NCI-H1436 treated with DMSO at 0.1 percent for 48 hours (cell line): ENCODE measurements around the gene UBE2R2.

Source experiments
- DNase-seq: peaks from one replicate; lab custom pipeline; 2025; lab: John Stamatoyannopoulos, UW

Gene UBE2R2

DNA sequence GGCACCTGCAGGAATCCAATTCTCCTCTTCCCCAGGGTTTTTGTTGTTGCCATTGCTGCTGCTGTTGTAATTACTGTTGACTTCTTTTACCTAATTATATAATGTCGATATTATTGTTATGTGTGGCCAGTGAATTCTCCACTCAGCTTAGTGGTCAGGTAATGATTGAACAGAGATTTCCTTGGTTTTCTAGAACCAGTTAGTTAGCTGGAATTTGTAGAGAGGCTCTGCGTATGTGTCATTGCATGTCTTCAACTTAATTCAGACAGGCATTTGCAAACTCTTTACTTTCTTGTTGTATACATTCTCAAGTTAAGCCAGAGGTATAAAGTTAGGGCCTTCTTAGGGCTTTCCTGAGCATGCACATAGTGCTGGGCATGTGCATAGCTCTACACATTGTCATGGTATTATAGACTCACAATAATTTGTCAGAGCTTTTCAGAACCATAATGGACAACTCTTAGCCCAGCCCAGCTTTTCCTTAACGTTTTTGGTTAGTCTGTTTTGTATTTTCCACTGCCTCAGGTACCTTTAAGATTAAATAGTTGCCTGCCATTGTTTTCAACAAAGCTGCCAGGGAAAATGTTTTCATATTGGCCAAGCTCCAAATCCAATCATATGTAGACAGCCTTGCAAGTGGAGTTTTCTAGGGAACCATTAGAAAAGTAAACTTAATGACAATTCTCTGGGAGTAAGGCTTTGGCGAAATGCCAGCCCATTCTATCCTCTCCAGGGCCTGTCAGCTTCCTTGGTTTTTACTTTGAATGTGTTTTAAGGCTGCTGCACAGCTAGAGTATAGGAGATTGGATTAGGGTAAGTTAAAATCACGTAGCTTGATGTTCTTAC, 68.1 kb downstream of the UBE2R2 start:
- DNase-seq = no peak

DNA sequence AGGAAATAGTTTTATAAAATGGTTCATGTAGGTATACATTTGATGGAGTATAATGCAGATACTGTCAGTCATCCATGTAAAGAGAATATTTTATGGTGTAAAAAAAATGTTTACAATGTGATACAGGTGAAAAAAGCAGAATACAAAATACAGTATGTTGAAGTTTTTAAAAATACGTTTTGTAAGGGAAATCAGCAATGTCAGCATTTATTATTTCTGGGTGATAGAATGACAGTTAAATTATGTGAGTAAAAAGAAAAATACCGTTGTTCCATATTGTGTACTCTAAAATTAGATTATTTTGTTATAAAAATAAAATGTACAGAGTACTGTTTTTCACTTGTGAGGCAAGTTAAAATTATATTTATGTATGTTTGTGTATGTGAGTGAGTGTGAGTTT, 69.0 kb downstream of the UBE2R2 start:
- no peak for DNase-seq

DNA sequence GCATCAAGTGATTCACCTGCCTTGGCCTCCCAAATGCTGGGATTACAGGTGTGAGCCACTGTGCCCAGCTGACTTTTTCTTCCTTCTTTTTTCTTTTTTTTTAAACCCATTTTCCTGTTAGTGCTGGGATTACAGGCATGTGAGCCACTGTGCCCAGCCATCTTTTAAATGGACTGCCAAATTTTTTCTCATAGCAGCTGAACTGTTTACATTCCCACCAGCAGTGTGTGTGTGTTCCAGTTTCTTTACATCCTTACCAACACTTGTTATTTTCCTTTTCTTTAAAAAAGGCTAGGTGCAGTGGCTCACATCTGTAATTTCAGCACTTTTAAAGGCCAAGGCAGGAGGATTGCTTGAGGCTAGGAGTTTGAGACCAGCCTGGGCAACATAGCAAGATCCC, 76.9 kb downstream of the UBE2R2 start:
- DNase-seq = no peak

DNA sequence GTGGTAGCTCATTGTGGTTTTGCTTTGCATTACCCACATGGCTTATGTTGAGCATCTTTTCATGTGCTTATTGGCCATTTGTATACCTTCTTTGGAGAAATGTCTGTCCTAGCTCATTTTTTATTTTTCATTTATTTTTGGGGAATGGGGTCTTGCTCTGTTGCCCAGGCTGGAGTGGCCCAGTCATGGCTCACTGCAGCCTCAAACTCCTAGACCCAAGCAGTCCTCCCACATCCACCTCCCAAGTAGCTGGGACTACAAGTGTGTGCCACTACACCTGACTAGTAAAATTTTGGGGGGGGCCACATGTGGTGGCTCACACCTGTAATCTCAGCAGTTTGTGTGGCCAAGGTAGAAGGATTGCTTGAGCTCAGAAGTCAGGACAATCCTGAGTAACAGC, 77.4 kb downstream of the UBE2R2 start:
- no peak for DNase-seq

DNA sequence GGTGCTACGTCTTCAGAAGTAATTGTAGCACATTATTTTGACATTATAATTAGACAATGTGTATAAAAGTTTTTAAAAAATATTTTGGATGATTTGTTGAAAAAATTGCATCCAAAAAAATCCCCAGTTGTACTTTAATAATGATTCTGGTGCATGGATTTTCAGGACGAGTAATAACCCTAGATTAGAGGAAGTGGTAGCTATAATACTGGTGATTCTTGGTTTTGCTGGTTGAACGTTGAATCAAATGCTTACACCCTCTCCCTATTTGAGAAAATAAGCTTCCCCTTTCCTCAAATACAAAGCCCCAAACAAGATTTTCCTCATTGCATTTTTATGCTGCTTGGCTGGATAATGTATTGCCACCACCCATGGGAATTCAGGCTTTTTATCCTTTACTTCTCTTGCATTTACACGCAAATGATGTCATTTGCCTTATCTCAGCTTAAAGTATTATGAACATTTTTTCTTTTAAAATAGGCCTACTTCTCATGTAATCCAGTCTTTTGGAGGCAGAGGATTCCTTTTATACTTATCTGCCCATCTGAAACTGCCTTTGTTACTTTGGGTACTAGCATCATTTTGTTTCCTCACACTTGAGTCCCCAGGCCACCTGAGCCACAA, 86.3 kb downstream of the UBE2R2 start:
- DNase-seq = no peak

DNA sequence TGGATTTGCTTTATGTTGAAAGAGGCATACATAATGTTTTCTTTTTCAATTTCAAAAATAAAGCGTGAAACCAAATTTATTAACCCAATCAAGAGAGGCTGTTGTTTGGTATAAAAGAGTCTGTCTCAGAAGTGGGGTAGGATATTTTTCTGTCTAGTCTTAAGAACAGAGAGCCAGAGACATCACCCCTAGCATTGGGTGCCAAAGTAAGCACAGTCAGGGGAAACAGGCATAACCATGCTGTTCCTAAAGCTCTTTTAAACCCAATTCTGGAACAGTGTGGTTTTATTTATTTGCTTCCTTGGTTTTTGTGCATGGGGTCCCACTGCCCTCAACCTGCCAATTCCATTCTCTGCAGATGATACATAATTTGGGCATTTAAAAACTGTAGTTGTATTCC, 88.2 kb downstream of the UBE2R2 start:
- no peak for DNase-seq

DNA sequence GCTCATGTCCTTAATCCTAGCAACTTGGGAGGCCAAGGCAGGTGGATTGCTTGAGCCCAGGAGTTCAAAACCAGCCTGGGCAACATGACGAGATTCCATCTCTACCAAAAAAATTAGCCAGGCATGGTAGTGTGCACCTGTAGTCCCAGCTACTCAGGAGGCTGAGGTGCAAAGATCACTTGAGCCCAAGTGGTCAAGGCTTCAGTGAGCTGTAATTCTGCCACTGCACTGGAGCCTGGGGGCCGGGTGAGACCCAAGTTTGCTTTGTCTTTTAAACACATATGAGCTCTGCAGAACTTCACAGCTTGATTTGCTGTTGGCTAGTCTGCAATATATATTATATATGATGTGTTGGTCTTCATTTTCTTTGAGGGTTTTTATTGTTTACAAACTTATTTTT, 89.8 kb downstream of the UBE2R2 start:
- DNase-seq = no peak

DNA sequence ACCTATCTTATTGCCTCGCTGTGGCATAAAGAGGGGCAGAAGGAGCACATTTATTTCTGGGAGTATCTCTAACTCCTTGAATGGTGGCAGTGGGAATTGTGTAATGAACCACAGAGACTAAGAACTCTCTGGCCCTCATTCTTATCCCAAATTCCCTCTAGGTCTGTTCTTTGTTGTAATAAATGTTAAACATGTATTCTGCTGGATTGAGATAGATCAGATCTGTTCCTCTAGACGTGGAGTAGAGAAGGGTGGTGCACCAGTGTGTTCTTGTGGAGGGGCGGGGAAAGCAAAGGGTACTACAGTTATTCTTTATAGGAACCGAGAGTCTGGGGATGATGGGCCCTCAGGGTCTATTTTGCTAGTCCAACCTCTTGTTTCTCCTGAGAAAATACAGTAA, 90.4 kb downstream of the UBE2R2 start:
- no peak for DNase-seq

DNA sequence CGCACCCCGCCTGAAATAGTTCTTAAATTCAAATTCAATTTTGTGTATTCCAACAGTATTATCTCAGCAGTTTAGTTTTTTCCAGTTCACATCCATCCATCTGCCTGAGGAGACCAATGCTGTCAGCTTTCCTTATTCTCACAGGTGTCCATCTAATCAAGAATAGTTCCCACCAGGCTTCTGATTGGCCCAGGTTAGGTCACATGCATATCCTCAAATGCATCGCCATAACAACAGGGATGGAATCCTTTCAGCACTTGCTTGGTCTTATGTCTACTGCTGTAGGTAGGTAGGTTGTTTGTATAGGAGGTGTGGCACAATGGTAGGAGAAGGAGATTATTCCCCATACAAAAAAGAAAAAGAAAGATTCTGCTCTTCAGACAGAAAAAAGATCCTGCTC, 91.2 kb downstream of the UBE2R2 start:
- DNase-seq = no peak

DNA sequence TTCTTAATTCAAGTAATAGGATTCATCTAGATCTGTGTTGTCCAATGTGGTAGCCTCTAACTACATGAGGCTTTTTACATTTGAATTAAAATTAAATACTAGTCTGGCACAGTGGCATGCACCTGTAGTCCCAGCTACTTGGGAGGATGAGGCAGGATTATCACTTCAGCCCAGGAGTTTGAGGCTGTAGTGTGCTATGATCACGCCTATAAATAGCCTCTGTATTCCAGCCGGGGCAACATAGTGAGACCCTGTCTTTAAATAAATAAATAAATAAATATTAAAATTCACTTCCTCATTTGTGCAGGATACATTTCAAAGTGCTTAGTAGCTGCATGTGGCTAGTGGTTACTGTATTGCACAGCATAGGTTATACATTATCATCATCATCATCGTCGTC, 91.8 kb downstream of the UBE2R2 start:
- DNase-seq = no peak

DNA sequence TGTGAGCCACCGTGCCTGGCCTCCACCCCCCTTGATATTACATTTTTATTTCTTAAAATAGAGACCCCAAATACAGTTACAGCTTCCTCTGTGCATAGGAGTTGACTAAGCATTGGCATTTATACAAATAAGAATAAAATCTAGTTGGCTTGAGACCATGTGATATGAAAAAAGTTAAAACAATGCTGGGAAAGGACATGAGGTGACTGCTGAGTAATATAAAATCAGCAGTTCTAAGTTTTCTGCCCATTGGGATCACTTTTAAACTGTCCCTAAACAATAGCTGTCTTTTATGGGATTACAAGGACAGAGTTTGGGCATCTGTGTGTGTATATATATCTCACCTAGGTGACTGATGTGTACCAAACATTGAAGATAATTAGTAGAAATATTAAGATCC, 96.6 kb downstream of the UBE2R2 start:
- DNase-seq = no peak

DNA sequence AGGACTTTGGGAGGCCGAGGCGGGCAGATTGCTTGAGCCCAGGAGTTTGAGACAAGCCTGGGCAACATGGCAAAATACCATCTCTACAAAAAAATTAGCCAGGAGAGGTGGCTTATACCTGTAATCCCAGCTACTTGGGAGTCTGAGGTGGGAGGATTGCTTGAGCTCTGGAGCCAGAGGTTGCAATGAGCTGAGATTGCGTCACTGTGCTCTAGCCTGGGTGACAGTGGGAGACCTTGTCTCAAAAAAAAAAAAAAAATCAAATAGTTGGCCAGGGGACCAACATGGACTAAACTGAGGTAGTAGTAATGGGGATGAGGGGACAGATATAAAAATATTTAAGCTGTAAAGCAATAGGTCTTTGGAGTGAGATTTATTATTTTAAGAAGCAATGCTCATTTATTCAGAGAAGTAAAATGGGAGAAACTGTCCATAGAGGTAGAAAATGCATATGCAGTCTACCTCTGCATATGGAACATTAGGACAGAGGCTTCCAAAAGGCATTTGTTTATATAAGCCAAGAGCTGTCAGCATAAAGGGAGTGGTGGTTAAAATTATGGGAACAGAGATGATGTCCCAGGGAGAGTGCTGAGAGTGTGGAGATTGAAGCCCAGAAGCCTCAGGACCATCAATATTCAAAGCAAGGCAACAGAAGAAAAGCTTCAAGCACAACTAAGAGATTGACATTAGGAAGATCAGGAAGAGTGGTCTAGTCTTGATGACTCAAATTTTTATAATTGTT, 98.1 kb downstream of the UBE2R2 start:
- DNase-seq = no peak

DNA sequence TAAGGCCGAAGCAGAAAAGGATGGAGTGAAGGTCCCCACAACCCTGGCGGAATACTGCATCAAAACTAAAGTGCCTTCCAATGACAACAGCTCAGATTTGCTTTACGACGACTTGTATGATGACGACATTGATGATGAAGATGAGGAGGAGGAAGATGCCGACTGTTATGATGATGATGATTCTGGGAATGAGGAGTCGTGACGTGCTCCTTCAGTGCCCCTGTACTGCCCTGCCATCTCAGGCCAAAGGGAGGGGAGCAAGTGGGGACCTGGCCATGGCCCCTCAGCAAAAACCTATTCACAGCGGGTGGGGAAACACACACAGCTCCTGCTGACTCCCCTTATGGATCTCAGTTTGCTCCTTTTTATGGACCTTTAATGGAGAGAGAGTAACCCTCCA, 100.1 kb downstream of the UBE2R2 start:
- no peak for DNase-seq

DNA sequence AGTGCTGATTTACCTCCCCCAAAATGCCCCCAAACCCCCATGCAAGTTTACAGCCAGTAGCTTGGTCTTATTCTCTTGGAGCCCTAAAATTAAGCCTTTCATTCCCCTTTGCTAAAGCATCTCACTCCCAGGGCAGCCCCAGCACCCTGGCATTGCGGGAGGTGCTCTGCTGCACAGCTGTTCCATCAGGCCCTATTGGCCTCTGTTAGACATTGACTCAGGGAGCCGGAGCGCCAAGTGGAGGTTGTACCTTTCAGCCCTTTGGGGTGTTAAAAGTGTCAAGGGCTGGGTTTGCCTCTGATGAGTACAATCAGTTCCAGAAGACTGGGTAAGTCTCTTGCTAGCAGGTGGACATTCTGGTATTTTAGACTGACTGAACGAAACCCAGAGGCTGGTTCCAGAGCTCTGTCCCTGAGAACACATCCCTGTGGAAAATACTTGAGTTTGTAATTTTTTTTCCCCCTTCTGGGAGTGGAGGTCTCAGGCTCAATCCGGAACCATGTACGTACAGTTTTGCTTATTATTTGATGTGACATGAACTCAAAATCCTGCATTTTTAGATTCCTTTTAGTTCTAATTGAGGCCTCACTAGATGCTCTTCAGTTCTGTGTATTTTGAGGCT, 102.4 kb downstream of the UBE2R2 start:
- no peak for DNase-seq

DNA sequence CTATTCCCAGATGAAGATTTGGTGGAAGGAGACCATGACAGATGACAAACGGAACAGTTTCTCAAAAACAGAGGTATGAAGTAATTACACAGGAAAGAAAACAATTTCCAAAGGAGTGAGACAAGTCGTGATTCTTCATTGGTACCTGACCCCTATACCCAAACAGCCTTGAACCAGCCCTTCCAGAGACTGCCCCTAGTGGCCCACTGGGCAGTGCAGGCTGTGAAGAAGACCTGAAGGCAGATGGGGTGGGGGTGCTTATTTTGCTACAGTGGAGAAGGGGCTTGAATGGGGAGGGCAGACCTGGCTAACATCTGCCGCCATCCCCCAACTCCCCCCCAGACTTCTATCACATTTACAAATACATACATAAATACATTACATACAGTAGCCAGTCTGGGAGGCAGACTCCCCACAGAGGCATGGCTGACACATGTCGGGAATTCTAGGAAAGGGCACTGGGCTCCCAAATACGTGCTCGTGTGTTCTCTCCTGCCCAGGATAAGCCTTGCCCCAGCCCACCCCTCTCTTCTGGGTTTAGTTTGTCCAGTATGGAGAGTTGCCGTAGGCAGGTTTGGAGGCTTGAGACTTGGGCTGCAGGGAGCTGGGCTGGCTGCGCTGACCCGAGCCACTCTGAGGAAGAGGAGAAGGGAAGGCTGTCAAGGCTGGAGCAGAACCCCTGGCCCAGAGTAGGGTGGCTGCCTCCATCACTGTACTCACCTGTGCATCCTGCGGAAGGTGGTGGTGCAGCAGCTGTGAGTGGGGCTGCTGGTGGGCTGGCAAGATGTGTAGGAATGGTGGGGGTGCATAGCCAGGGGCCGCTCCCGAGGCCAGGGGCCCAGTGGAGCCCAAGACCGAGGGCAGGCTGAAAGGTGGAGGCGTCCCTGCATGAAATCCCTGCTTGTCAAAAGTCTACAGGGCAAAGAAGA, 105.3 kb downstream of the UBE2R2 start:
- DNase-seq = no peak

DNA sequence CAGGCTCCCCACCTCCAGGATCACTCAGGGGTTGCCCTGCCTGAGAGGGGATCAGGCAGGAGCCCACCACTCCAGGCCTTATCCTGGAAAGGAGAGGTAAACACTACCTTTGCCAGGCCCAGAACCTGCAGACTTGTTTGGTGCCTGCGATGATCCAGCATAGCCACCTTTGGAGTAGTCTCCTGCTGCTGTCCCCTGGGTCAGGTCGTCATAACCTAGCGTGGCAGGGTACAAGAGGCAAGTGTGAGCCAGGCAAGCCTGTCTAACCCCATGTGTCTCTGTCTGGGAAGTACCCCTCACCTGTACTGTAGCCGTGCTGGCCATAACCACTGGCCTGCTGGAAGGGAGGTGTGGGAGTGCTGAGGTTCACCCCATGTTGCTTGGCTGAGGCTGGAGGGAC, 106.1 kb downstream of the UBE2R2 start:
- no peak for DNase-seq

DNA sequence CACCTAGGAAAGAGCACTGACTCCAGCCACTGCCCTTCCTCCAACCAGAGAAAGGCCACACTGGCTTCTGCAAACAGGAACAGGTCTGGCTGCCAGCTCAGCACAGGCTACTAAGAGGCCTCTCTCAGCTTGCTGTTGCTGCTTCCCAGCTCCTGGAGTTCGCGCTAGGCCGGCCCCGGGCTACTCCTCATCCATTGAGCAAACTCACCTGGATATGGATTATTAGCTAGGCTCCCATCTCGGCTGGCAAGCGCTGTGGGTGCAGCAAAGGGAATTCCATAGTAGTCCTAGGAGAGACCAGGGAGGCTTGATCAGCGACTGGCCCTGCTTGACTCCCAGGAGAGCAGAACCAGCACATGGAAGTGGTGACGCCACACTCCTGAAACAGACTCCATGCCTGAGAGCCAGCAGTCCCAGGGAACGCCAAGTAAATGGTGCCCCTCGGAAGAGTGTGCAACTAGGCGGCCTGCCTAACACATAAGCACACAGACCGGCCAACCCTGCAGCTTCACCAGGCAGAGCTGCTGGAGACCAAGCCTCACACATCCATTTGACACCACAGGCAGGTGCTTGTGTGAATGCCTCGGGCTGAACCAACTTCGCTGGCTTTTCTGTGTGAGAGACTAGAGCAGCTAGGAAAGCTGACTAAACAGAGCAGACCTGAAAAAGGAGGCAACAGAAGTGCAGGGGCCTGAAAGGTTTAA, 107.2 kb downstream of the UBE2R2 start:
- DNase-seq = no peak

DNA sequence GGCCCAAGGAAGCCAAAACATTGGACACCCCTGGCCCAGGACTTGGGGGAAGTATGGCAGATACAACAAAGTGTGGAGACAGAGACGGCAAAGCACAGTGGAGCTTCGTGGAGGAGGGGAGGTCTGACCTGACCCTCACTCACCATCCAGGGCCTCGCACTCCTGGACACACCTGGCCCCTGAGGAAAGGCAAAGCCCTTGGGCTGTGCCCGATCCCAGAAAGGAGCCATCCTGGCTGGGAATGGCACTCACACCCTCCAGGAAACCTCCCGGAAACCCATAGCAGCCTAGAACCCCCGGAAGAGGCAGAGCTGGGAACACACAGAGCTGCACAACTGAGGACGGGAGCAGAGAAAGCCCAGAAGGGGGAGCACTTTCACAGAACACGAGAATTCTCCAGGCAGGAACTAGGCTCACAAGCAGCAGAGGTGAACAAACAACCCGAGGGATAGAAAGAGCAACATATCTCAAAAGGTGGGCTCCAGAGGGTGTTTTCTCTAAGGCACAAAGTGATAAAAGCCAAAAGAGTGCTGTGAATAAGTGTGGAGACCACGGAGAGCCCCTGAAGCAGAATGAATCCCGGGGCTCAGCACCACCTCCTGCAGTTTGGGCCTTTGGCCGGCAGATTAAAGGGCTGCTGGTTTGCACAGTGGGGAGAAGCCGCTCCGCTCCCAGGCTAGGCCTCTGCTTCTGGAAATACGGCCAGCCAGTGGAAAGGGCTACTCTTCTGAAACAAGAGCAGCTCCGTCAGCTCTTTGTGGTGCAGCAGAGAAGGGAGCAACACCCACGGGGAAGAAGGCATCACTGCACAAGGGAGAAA, 108.2 kb downstream of the UBE2R2 start:
- DNase-seq = no peak

DNA sequence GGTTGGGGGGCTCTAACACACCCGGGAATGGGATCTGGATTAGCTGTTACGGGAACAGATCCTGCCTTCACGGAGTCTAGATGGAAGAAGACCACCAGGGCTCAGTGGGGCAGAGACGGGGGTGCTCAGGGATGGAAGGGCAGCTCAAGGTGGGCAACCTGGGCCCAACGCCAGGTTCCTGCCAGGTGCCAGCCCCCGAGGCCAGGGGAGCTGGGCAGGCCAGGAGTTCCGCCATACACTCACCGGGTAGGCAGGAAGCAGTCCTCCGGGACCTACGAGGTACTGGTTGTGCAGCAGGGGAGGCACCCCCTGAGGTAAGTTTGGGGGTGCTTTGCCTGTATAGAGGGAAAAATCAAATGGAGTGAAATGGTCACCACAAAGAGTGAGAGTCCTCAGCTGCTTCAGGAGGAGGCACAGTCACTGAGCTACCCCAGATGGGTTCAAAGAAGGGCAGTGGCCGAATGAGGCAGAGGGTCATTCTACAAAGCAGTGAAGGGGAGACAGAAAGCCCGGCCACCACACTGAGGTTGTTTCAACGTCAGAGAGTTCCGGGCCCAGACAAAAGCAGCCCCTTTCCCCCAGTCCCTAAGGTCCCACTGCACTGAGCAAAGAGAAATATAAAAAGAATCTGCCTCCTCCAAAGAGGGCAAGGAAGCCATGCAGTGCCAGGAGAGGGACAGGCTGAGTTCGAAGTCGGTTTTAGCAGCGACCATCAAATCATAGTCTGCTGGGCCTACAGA, 110.0 kb downstream of the UBE2R2 start:
- DNase-seq = no peak
